CD4-positive, CD25-positive, alpha-beta regulatory T cell (primary cell): ENCODE results near the gene FAP. TPM values are rescaled to one million over a fixed set of nuclear protein-coding genes. Genes with fewer than 3 reads are reported as not detected.

Experiments
- ATAC-seq, 2 donors: fragments of 150-1000 bp; cut with Tn5 transposase; one replicate each; pipeline ENCODE4 v1.10.0; 2021; ENCODE audit warnings: low read depth in 2 of 2, moderate number of reproducible peaks in 2 of 2, moderate library complexity in 1 of 2
- DNase-seq, 3 donors: peaks; one replicate each; pipeline versions ENCODE4 v3.0.0 to v3.0.0-alpha.2; 2012 to 2022; ENCODE audit warnings: mixed read lengths in 1 of 3
- H3K27ac ChIP-seq: one replicate; pipeline ENCODE4 v1.7.0; 2013; ENCODE audit warnings: mild to moderate bottlenecking, low read length; ENCODE audit not compliant: insufficient read depth, poor library complexity, severe bottlenecking
- H3K27me3 ChIP-seq: one replicate; pipeline ENCODE4 v1.7.0; 2013; ENCODE audit warnings: low read length; ENCODE audit not compliant: control insufficient read depth, insufficient read depth
- H3K36me3 ChIP-seq: one replicate; pipeline ENCODE4 v1.7.0; 2013; ENCODE audit warnings: mild to moderate bottlenecking, low read length, moderate library complexity; ENCODE audit not compliant: control insufficient read depth, insufficient read depth
- H3K4me1 ChIP-seq: 2 replicates; pipeline ENCODE4 v1.7.0; 2013; ENCODE audit warnings: mild to moderate bottlenecking, low read length; ENCODE audit not compliant: insufficient read depth, control insufficient read depth, poor library complexity, severe bottlenecking
- H3K4me3 ChIP-seq: one replicate; pipeline ENCODE4 v1.7.0; 2013; ENCODE audit warnings: low read depth, mild to moderate bottlenecking, low read length, moderate library complexity
- H3K9me3 ChIP-seq, 2 experiments: 1 replicate in 1 of 2; 2 replicates in 1 of 2; pipeline ENCODE4 v1.7.0; 2013; ENCODE audit warnings: low read length in 2 of 2, mild to moderate bottlenecking in 1 of 2, moderate library complexity in 1 of 2; ENCODE audit not compliant: control insufficient read depth in 2 of 2
- H3K27ac Mint-ChIP-seq, 3 donors: one replicate each; pipeline ENCODE4 v1.8.0; 2020 to 2022; ENCODE audit warnings: mild to moderate bottlenecking in 3 of 3, mixed read lengths in 3 of 3, moderate library complexity in 2 of 3
- H3K27me3 Mint-ChIP-seq: one replicate; pipeline ENCODE4 v1.8.0; 2022; ENCODE audit warnings: mild to moderate bottlenecking, mixed read lengths
- H3K36me3 Mint-ChIP-seq: one replicate; pipeline ENCODE4 v1.8.0; 2020; ENCODE audit warnings: mixed read lengths
- H3K4me1 Mint-ChIP-seq, 4 donors: one replicate each; pipeline ENCODE4 v1.8.0; 2020 to 2022; ENCODE audit warnings: mixed read lengths in 4 of 4, mild to moderate bottlenecking in 1 of 4
- H3K4me3 Mint-ChIP-seq, 4 donors: one replicate each; pipeline ENCODE4 v1.8.0; 2020 to 2022; ENCODE audit warnings: mild to moderate bottlenecking in 4 of 4, mixed read lengths in 4 of 4, moderate library complexity in 3 of 4
- H3K9me3 Mint-ChIP-seq, 7 donors: one replicate each; pipeline ENCODE4 v1.8.0; 2020 to 2022; ENCODE audit warnings: mixed read lengths in 7 of 7, mild to moderate bottlenecking in 3 of 7, moderate library complexity in 2 of 7
- polyA plus RNA-seq, 4 donors: library from polyadenylated mRNA; unstranded; fragments of 300-500 nt; fragmentation: Illumina TruSeq; gene quantifications; one replicate each; pipeline ENCODE4 v1.2.3, GENCODE V29; 2021
- total RNA-seq: library from RNA; stranded (reverse); gene quantifications from one replicate; pipeline ENCODE4 v1.2.3, GENCODE V29; 2022

FAP gene
- total and polyA plus RNA-seq, 5 donors from 2014 or later, result not detected

DNA sequence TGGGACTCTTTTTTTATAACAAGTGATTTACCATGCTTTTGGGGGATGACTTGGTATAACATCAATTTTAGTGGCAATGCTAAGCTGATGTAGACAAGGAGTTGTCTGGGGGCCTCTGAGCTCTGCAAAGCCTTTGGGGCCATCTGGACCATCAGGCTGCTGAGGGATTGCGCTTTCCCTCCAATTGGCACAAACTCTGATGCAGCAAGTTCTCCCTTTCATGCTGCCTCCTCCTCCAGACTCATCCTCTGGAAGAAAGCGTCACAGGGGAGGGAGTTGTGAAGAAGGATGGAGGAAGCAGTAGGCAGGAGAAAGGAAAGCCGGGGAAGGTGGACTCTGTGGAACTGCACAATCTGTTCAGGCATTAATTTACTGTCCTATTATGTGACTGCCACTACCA is 10.2 kb upstream of the FAP start:
- no peaks in the 10 kb centered on the region for H3K9me3 ChIP-seq
- DNase-seq, result no peak
- no peak overlapping the region for H3K27ac ChIP-seq
- no peaks in the 10 kb centered on the region for H3K27me3 ChIP-seq
- Mint-ChIP-seq H3K4me1 (no peaks in the 10 kb centered on the region), H3K27ac (no peak overlapping the region), H3K9me3 (peaks cover 0 to 7% (median 0%) of the 10 kb centered on the region in 7 donors), H3K36me3 (no peaks in the 10 kb centered on the region), H3K27me3 (peaks cover 4% of the 10 kb centered on the region), H3K4me3 (no peak overlapping the region)
- no peaks in the 10 kb centered on the region for H3K36me3 ChIP-seq
- no peaks in the 10 kb centered on the region for H3K4me1 ChIP-seq
- H3K4me3 ChIP-seq, result no peak overlapping the region
- no peak for ATAC-seq

DNA sequence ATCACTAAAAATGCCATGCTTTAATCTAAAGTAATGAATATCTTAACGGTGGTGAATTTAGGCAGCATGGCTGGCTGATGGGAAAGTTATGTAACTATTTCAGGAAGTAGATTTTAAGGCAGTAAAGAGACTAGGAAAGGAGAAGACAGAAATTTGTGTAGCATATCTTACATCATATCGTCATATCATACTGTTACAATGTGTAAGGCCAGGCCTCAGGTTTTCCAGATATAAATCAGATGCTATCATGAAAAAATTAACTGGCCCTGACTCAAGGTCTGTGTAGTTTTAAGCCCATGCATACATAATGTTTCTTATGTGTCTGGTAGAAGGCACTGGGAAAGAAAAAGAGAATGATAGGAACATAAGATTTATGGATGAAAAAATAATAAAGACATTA is 8.9 kb upstream of the FAP start:
- Histone ChIP-seq H3K27me3 (peaks cover 3% of the 10 kb centered on the region), H3K27ac (no peak overlapping the region), H3K4me3 (no peak overlapping the region), H3K9me3 (no peaks in the 10 kb centered on the region), H3K4me1 (no peaks in the 10 kb centered on the region), H3K36me3 (no peaks in the 10 kb centered on the region)
- H3K9me3 Mint-ChIP-seq, result peaks cover 0 to 7% (median 0%) of the 10 kb centered on the region in 7 donors
- no peak overlapping the region for H3K27ac Mint-ChIP-seq
- H3K36me3 Mint-ChIP-seq, result no peaks in the 10 kb centered on the region
- ATAC-seq (no peak), DNase-seq (no peak)
- H3K27me3 Mint-ChIP-seq, result peaks cover 4% of the 10 kb centered on the region
- no peaks in the 10 kb centered on the region for H3K4me1 Mint-ChIP-seq
- no peak overlapping the region for H3K4me3 Mint-ChIP-seq

DNA sequence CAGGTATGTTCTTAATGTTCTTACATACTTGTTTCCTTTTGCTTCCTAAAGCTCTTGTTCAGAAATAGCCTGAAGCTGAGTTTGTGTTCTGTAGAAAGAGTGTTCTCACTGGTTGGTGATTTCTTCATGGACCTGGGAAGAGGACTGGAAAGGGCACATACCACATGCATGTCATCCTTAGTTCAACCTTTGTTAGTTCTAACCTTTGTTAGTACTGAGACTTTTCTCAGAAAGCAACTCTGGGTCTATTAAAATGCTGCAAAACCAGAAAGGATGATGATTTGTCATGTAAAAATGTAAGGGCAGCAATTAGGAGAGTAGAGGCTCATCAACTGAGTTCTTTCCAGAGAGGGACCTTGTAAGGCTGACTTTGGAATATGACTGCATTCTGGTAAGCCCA is 2.5 kb upstream of the FAP start:
- no peak for DNase-seq
- no peak overlapping the region for H3K27ac ChIP-seq
- no peak for ATAC-seq
- Mint-ChIP-seq H3K9me3 (peaks cover 0 to 5% (median 0%) of the 10 kb centered on the region in 7 donors), H3K4me3 (no peak overlapping the region), H3K4me1 (no peaks in the 10 kb centered on the region), H3K27ac (no peak overlapping the region), H3K27me3 (peaks cover 34% of the 10 kb centered on the region), H3K36me3 (no peaks in the 10 kb centered on the region)
- no peaks in the 10 kb centered on the region for H3K9me3 ChIP-seq
- no peaks in the 10 kb centered on the region for H3K36me3 ChIP-seq
- peaks cover 11% of the 10 kb centered on the region for H3K27me3 ChIP-seq
- H3K4me1 ChIP-seq, result no peaks in the 10 kb centered on the region
- no peak overlapping the region for H3K4me3 ChIP-seq

DNA sequence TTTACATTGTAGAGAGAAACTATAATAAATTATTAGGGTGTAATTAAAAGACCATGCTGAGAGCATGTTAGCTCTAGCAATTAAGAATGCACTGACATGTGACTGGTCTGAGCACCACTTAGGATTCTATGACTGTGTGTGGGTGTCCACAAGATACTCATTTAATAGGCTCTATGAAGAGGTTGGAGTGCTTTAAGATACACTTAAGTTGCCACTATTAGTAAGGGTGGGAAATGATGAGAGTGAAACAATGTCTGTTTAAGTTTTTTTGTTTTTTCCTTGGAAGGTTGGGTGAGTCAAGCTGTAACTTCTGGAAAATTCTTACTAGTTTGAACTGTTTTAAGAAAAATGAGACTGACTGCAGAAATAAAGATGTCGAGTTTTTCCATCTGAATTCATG is 1.8 kb upstream of the FAP start:
- Mint-ChIP-seq H3K36me3 (no peaks in the 10 kb centered on the region), H3K9me3 (peaks cover 0 to 2% (median 0%) of the 10 kb centered on the region in 7 donors), H3K4me1 (no peaks in the 10 kb centered on the region), H3K27ac (no peak overlapping the region), H3K4me3 (no peak overlapping the region), H3K27me3 (peaks cover 34% of the 10 kb centered on the region)
- no peaks in the 10 kb centered on the region for H3K9me3 ChIP-seq
- ATAC-seq, result no peak
- no peak overlapping the region for H3K27ac ChIP-seq
- H3K27me3 ChIP-seq, result peaks cover 17% of the 10 kb centered on the region
- H3K4me1 ChIP-seq, result no peaks in the 10 kb centered on the region
- H3K4me3 ChIP-seq, result no peak overlapping the region
- DNase-seq, result no peak
- H3K36me3 ChIP-seq, result no peaks in the 10 kb centered on the region

DNA sequence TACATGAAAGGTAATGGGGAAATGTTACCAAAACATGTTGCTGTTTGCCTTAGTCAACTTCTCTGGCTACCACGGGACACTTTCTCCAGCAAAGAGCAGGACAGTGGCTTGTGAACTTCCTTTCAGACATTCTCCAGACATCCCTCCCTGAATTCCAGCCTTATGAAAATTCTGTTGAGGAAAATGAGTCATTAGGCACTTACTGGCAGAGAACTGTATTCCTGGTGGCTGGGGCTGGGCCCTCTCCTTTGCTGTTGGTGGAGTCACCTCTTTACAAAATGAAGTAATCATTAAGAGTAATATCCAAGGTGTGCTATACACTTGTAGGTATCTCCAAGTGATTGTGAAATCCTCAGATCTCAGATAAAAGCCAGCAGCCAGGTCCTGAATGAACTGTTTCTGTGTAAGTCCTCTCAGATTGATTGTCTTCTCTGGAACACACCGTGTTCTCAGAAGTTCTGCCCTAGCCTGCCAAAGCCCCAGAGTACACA is 1.3 kb upstream of the FAP start:
- no peak overlapping the region for H3K27ac ChIP-seq
- H3K27me3 Mint-ChIP-seq, result peaks cover 36% of the 10 kb centered on the region
- no peaks in the 10 kb centered on the region for H3K9me3 ChIP-seq
- peaks cover 19% of the 10 kb centered on the region for H3K27me3 ChIP-seq
- H3K4me1 Mint-ChIP-seq, result no peaks in the 10 kb centered on the region
- no peak overlapping the region for H3K4me3 ChIP-seq
- no peak for DNase-seq
- H3K4me1 ChIP-seq, result no peaks in the 10 kb centered on the region
- no peaks in the 10 kb centered on the region for H3K9me3 Mint-ChIP-seq
- no peak overlapping the region for H3K4me3 Mint-ChIP-seq
- no peak overlapping the region for H3K27ac Mint-ChIP-seq
- H3K36me3 Mint-ChIP-seq, result no peaks in the 10 kb centered on the region
- no peak for ATAC-seq
- H3K36me3 ChIP-seq, result no peaks in the 10 kb centered on the region

DNA sequence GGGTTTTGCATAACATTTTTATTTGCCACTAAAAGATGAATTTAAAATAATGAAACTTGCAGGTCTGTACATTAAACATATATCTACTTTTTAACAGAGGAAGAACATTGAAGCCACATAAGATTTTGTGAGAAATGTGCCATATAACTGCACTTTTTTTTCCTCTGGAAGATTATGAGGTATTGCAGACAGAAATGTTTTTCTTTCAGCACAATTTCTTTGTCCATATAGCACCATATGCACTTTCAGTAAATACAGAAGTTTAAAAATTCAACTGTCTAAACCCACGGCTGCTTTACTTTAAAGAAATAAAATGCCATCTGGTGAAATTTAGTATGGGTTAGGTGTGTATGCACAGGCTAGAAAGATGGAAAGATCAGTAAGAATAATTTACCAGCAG is 470 bp upstream of the FAP start:
- H3K27me3 Mint-ChIP-seq, result peaks cover 42% of the 10 kb centered on the region

DNA sequence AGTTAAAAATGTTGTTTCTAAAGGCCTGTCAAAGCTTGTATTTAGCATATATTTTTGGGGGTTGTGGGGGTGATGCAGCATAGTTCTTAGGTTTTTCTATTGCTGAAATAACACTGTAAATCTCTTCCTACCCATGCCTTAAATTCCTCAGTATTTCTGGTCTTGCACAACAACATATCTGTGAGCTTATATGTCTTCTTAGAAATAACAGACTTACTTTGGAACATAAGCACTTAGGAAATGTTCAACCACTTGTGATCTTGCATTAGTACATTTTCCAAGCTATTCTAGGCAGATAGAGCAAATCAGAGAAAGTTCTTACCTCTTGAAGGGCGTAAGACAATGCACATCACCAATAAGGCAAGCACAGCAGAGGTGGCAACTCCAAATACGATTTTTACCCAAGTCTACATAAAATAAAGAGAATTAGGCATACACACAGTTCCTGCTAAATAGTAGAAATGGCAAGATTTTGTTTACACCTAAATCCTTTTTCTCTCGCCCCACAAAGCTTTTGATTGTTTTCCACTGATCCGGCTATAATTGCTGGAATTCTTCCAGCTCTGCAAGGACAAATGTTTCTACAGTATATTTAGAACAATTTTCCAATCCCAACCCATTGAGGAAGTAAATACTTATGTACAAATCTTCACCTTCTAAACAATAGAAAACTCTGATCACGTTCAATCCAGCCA is 512 bp downstream of the FAP start:
- Histone ChIP-seq H3K4me3 (no peak overlapping the region), H3K27me3 (peaks cover 16% of the 10 kb centered on the region), H3K36me3 (no peaks in the 10 kb centered on the region), H3K4me1 (no peaks in the 10 kb centered on the region), H3K27ac (no peak overlapping the region), H3K9me3 (no peaks in the 10 kb centered on the region)
- DNase-seq (no peak), ATAC-seq (no peak)
- H3K9me3 Mint-ChIP-seq, result peaks cover 0 to 2% (median 0%) of the 10 kb centered on the region in 7 donors
- H3K36me3 Mint-ChIP-seq, result no peaks in the 10 kb centered on the region
- no peaks in the 10 kb centered on the region for H3K4me1 Mint-ChIP-seq
- peaks cover 42% of the 10 kb centered on the region for H3K27me3 Mint-ChIP-seq
- no peak overlapping the region for H3K4me3 Mint-ChIP-seq
- no peak overlapping the region for H3K27ac Mint-ChIP-seq

More for the DNA sequence above, 470 bp upstream of the FAP start:
- Mint-ChIP-seq H3K9me3 (no peaks in the 10 kb centered on the region), H3K36me3 (no peaks in the 10 kb centered on the region), H3K4me3 (no peak overlapping the region), H3K27ac (no peak overlapping the region), H3K4me1 (no peaks in the 10 kb centered on the region)
- Histone ChIP-seq H3K36me3 (no peaks in the 10 kb centered on the region), H3K9me3 (no peaks in the 10 kb centered on the region), H3K27me3 (peaks cover 19% of the 10 kb centered on the region), H3K27ac (no peak overlapping the region), H3K4me3 (no peak overlapping the region), H3K4me1 (no peaks in the 10 kb centered on the region)
- ATAC-seq (no peak), DNase-seq (no peak)

DNA sequence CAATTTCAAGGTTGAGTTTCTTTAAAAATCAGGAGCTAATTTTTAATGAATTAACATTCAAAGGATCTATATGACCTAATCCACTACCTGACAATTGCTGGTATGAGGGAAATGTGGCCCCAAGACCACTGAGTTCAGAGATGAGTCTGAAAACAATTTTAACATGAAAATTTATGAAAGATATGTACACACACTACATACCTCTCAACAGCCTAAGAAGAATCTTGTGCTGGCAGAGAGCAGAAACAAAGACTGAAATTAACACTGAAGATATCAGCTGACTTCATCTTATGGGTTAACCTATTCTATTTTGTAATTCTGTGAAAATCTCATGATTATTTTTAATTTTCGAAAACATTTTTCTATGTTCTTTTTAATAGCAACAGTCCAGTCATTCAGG is 1.7 kb downstream of the FAP start:
- no peak overlapping the region for H3K27ac ChIP-seq
- Mint-ChIP-seq H3K4me1 (no peaks in the 10 kb centered on the region), H3K36me3 (no peaks in the 10 kb centered on the region), H3K9me3 (peaks cover 0 to 2% (median 0%) of the 10 kb centered on the region in 7 donors), H3K27ac (no peak overlapping the region), H3K4me3 (no peak overlapping the region), H3K27me3 (peaks cover 42% of the 10 kb centered on the region)
- H3K9me3 ChIP-seq, result no peaks in the 10 kb centered on the region
- no peak for ATAC-seq
- no peak overlapping the region for H3K4me3 ChIP-seq
- peaks cover 16% of the 10 kb centered on the region for H3K27me3 ChIP-seq
- H3K4me1 ChIP-seq, result no peaks in the 10 kb centered on the region
- DNase-seq, result no peak
- no peaks in the 10 kb centered on the region for H3K36me3 ChIP-seq
